K562 (cell line): ENCODE results near the gene CDC42BPB. TPM values are rescaled to one million over a fixed set of nuclear protein-coding genes. Genes with fewer than 3 reads are reported as not detected.

Experiments used
- ATAC-seq: fragments of 200-7000 bp; cut with Tn5 transposase; 3 replicates; pipeline ENCODE4 v1.9.1; 2020; ENCODE audit warnings: moderate library complexity
- BruUV-seq: library from RNA; stranded (reverse); fragments of 400-500 nt; replicated peaks from 2 replicates; lab custom pipeline; 2021; lab: Mats Ljungman, UMichigan
- CTCF ChIA-PET: fragments of 300-600 bp; formaldehyde crosslinking; extraction: SDS; loops from one replicate; lab custom pipeline; 2021; ENCODE audit warnings: low intra/inter-chr PET ratio; lab: Yijun Ruan, JAX
- POLR2A ChIA-PET: fragments of 300-600, 350-650 bp; sonication (Branson Sonifier 250); formaldehyde crosslinking; extraction: SDS; loops from one replicate; lab custom pipeline; 2021; ENCODE audit warnings: antibody characterized with exemption, inconsistent platforms; lab: Yijun Ruan, JAX
- DNase-seq, 4 experiments: peaks; one replicate each; pipeline versions ENCODE4 v3.0.0 to v3.0.0-alpha.2; 2011 to 2018; ENCODE audit warnings: low spot score in 3 of 4, mixed read lengths in 3 of 4; ENCODE audit errors: extremely low read depth in 1 of 4
- FAIRE-seq: peaks from 2 replicates; lab custom pipeline; 2011; peaks lifted over from hg19 to GRCh38; lab: Jason Lieb, UNC
- H2AFZ ChIP-seq: 2 replicates; pipeline ENCODE4 v1.6.0; 2011; ENCODE audit warnings: low read depth, low read length, control low read depth, inconsistent platforms
- H3K27ac ChIP-seq: fragments of 200-600 bp; 3 replicates; pipeline ENCODE4 v1.8.0; 2011; ENCODE audit warnings: low read depth, mild to moderate bottlenecking, control low read depth, inconsistent platforms, low read length, moderate library complexity, mixed read lengths; ENCODE audit errors: extremely low read depth
- H3K27me3 ChIP-seq, 2 experiments: fragments of 300-600 bp in 1 of 2; 2 replicates in 1 of 2; 3 replicates in 1 of 2; pipeline versions ENCODE4 v1.6.0 to v1.8.0; 2011; ENCODE audit warnings: inconsistent platforms in 2 of 2, low read length in 2 of 2, mild to moderate bottlenecking in 1 of 2, mixed read lengths in 1 of 2, moderate library complexity in 1 of 2; ENCODE audit not compliant: control insufficient read depth in 2 of 2, insufficient read depth in 2 of 2
- H3K36me3 ChIP-seq: fragments of 300-600 bp; 3 replicates; pipeline ENCODE4 v1.8.0; 2011; ENCODE audit warnings: mild to moderate bottlenecking, low read length, inconsistent platforms; ENCODE audit not compliant: control insufficient read depth, insufficient read depth
- H3K4me1 ChIP-seq, 2 experiments: fragments of 200-600 bp in 1 of 2; replicated peaks in 1 of 2; 2 replicates in 1 of 2; 3 replicates in 1 of 2; pipeline versions ENCODE4 v1.5.1 to v1.8.0; 2011; ENCODE audit warnings: inconsistent platforms in 2 of 2, low read length in 2 of 2, mild to moderate bottlenecking in 1 of 2, mixed read lengths in 1 of 2, moderate library complexity in 1 of 2; ENCODE audit not compliant: control insufficient read depth in 2 of 2, insufficient read depth in 2 of 2
- H3K4me2 ChIP-seq: 2 replicates; pipeline ENCODE4 v1.6.1; 2011; ENCODE audit warnings: low read length, control low read depth, inconsistent platforms, mixed read lengths; ENCODE audit not compliant: insufficient read depth
- H3K4me3 ChIP-seq: fragments of 200-600 bp; sonication (generic), shearing (Covaris generic); 2 replicates; pipeline ENCODE4 v1.5.1; 2016; ENCODE audit warnings: control low read depth, inconsistent platforms
- H3K79me2 ChIP-seq: fragments of 200-600 bp; 3 replicates; pipeline ENCODE4 v1.8.0; 2011; ENCODE audit warnings: low read length, inconsistent platforms; ENCODE audit not compliant: control insufficient read depth, insufficient read depth
- H3K9ac ChIP-seq, 2 experiments: 2 replicates each; pipeline versions ENCODE4 v1.6.0 to v1.6.1; 2011; ENCODE audit warnings: low read depth in 2 of 2, low read length in 2 of 2, control low read depth in 1 of 2, inconsistent platforms in 1 of 2, mild to moderate bottlenecking in 1 of 2, mixed read lengths in 1 of 2; ENCODE audit not compliant: insufficient read depth in 1 of 2
- H3K9me1 ChIP-seq: one replicate; pipeline ENCODE4 v1.6.0; 2011; ENCODE audit warnings: inconsistent platforms, mild to moderate bottlenecking, low read length, moderate library complexity; ENCODE audit not compliant: control insufficient read depth, insufficient read depth
- H3K9me3 ChIP-seq: replicated peaks from 2 replicates; pipeline ENCODE4 v1.5.1; 2011; ENCODE audit warnings: low read depth, low read length, inconsistent platforms; ENCODE audit not compliant: control insufficient read depth, insufficient read depth
- H4K20me1 ChIP-seq: replicated peaks from 2 replicates; pipeline ENCODE4 v1.6.1; 2011; ENCODE audit warnings: low read length, inconsistent platforms, mixed read lengths; ENCODE audit not compliant: control insufficient read depth, insufficient read depth
- ATF7 ChIP-seq: fragments of 450-650 bp; IDR thresholded peaks from 2 replicates; pipeline ENCODE4 v1.7.1; 2014; ENCODE audit warnings: mild to moderate bottlenecking, moderate library complexity
- DACH1 ChIP-seq: fragments of 450-650 bp; IDR thresholded peaks from 2 replicates; pipeline ENCODE4 v1.6.1; 2018; ENCODE audit not compliant: partially characterized antibody
- E2F5 ChIP-seq: sonication (generic); formaldehyde crosslinking; IDR thresholded peaks from 2 replicates; pipeline ENCODE4 v1.8.0; 2022; ENCODE audit warnings: mild to moderate bottlenecking, missing genetic modification reagents
- HBP1 ChIP-seq: fragments of 450-650 bp; formaldehyde crosslinking; IDR thresholded peaks from 2 replicates; pipeline ENCODE4 v1.4.0; 2022; ENCODE audit warnings: missing genetic modification characterization
- HMGXB4 ChIP-seq: sonication (generic); formaldehyde crosslinking; IDR thresholded peaks from 2 replicates; pipeline ENCODE4 v1.8.1; 2023; ENCODE audit warnings: mild to moderate bottlenecking, missing genetic modification reagents
- KLF1 ChIP-seq: fragments of 450-650 bp; IDR thresholded peaks from 2 replicates; pipeline ENCODE4 v1.6.1; 2016; ENCODE audit warnings: missing genetic modification characterization, missing compliant biosample characterization
- MBD1 ChIP-seq: fragments of 250-450 bp; sonication (Bioruptor Pico); IDR thresholded peaks from 2 replicates; pipeline ENCODE4 v1.8.0; 2022; ENCODE audit warnings: inconsistent platforms
- NRF1 ChIP-seq, 2 experiments: fragments of 450-650 bp; IDR thresholded peaks in 1 of 2; conservative IDR thresholded peaks in 1 of 2; 2 replicates each; pipeline ENCODE4 v1.6.1; 2014; ENCODE audit warnings: mild to moderate bottlenecking in 2 of 2
- RFX5 ChIP-seq: IDR thresholded peaks from 2 replicates; pipeline ENCODE4 v1.6.1; 2011; ENCODE audit warnings: low read depth, mild to moderate bottlenecking, improper control_type of control experiment, low read length
- SIX5 ChIP-seq, 2 experiments: IDR thresholded peaks; 2 replicates each; pipeline ENCODE4 v1.6.1; 2011; ENCODE audit warnings: low read length in 2 of 2, borderline replicate concordance in 1 of 2, low read depth in 1 of 2, mild to moderate bottlenecking in 1 of 2, moderate library complexity in 1 of 2; ENCODE audit not compliant: insufficient read depth in 1 of 2
- TFE3 ChIP-seq: fragments of 450-650 bp; formaldehyde crosslinking; IDR thresholded peaks from 2 replicates; pipeline ENCODE4 v1.4.0; 2020; ENCODE audit warnings: mild to moderate bottlenecking, mixed read lengths
- ZKSCAN1 ChIP-seq: fragments of 150-350 bp; IDR thresholded peaks from 2 replicates; pipeline ENCODE4 v1.6.1; 2016; ENCODE audit warnings: low read depth, low read length
- ZNF668 ChIP-seq: fragments of 250-450 bp; sonication (Bioruptor Pico); IDR thresholded peaks from 2 replicates; pipeline ENCODE4 v1.8.0; 2022; ENCODE audit warnings: mild to moderate bottlenecking, inconsistent platforms
- WGBS: fragments of 100-300 bp; shearing (Covaris generic); methylation state at CpG from one replicate; pipeline ENCODE4 v1.1.6; 2016; ENCODE audit warnings: low coverage, mixed read lengths; ENCODE audit not compliant: insufficient coverage; ENCODE audit errors: missing lambda C conversion rate; 5-methylcytosine and 5-hydroxymethylcytosine counted together
- in situ Hi-C: fragments of 300-500 bp; cut with MboI; formaldehyde crosslinking; loops from 4 replicates; pipeline ENCODE4 v1.15.0; 2018; ENCODE audit warnings: inconsistent platforms, mixed read lengths
- intact Hi-C: fragments of 100-400 bp; cut with micrococcal nuclease; formaldehyde crosslinking; loops from 2 replicates; pipeline ENCODE4 v1.14.2; 2022
- polyA plus RNA-seq, 8 experiments: library from polyadenylated mRNA; depleted of rRNA in 4 of 8; stranded (reverse) in 5 of 8; unstranded in 3 of 8; fragments of >200 nt; fragmentation: Nextera tagmentation in 2 of 8; fragmentation: Illumina TruSeq in 1 of 8; extraction: Ambion mirVana in 2 of 8; extraction: Trizol in 1 of 8; gene quantifications; 2 replicates each; pipeline versions ENCODE4 v1.2.1 to v1.2.3, GENCODE V29; 2011 to 2014; ENCODE audit warnings: inconsistent platforms in 1 of 8, missing spikeins in 1 of 8
- total RNA-seq, 7 experiments: library from RNA; depleted of rRNA in 6 of 7; stranded (reverse); fragments of >200 nt in 6 of 7; fragmentation: Illumina TruSeq in 2 of 7; extraction: Trizol in 2 of 7; gene quantifications; 2 replicates each; pipeline versions ENCODE4 v1.2.1 to v1.2.3, GENCODE V29; 2011 to 2021; ENCODE audit warnings: low replicate concordance in 1 of 7

The CDC42BPB gene
- total and polyA plus RNA-seq, 9 of the 15 experiments (the other 6 are each of a cell fraction or from before 2014, with no cell fraction given), result 0.07 to 24.3 (median 12.6) TPM

- no TSS peak for BruUV-seq
- Histone ChIP-seq H3K9me1 (no peaks in the 10 kb centered on the region), H3K4me3 (no peak overlapping the region), H3K36me3 (no peaks in the 10 kb centered on the region), H3K4me1 (peaks cover 3 to 64% of the 10 kb centered on the region in 2 experiments; a peak in 4 of 5 replicates), H3K79me2 (no peaks in the 10 kb centered on the region), H2AFZ (no peak overlapping the region), H3K4me2 (no peak overlapping the region), H3K9ac (peak overlapping the region in 1 of 2 experiments; percentile 61; a peak in 2 of 4 replicates), H4K20me1 (no peaks in the 10 kb centered on the region), H3K9me3 (no peaks in the 10 kb centered on the region), H3K27ac (no peak overlapping the region), H3K27me3 (no peaks in the 10 kb centered on the region; a peak in 1 of 5 replicates)
- no peak for ATAC-seq
- no peak for DNase-seq
- WGBS, result 62% methylated on average over 17 of the region's 21 CpGs
- FAIRE-seq, result no peak
- POLR2A ChIA-PET, result no interaction called here
- CTCF ChIA-PET, result no interaction called here
- in situ Hi-C loops, result no loop called here
- intact Hi-C loops, result loop anchor here (10.0 kb wide), 1 partner anchor 474 kb away; no protein-coding TSS in a partner anchor
- TF ChIP-seq KLF1 (tag) (no peak), TFE3 (CRISPR knock-in tag) (no peak), HMGXB4 (CRISPR knock-in tag) (no peak), NRF1 (conservative IDR thresholded peaks at IDR 0.05 in 1 of 2, IDR thresholded peaks at IDR 0.05 in 1 of 2) (no peak), RFX5 (no peak), MBD1 (no peak), ZKSCAN1 (no peak), ZNF668 (CRISPR knock-in tag) (no peak), SIX5 (IDR thresholded peaks at IDR 0.05; ENCODE audit: borderline replicate concordance in 1 of 2, insufficient read depth in 1 of 2, low read depth in 1 of 2, low read length in 2 of 2) (no peak), DACH1 (no peak), ATF7 (no peak), E2F5 (CRISPR knock-in tag) (no peak), HBP1 (CRISPR knock-in tag) (no peak)
Measured at GRCh38 chr14:103070971-103071542, 13.7 kb upstream of the CDC42BPB start.
